ENCODE data around the gene RPS29. TPM values are rescaled to one million over a fixed set of nuclear protein-coding genes. Genes with fewer than 3 reads are reported as not detected.

Gene RPS29
- total and polyA plus RNA-seq, 2 of the 13 experiments (the other 11 are each of a cell fraction or from before 2014, with no cell fraction given), result 4,303 to 8,215 TPM

- peak; percentile 89 for TF ChIP-seq NFAT5 (CRISPR knock-in tag; IDR thresholded peaks at IDR 0.05)
- no peak for TF ChIP-seq ZSCAN12 (CRISPR knock-in tag; IDR thresholded peaks at IDR 0.05)
- peak; percentile 89; the same call in 1 of the 2 replicates for TF ChIP-seq ZNF350 (CRISPR knock-in tag; IDR thresholded peaks at IDR 0.05; ENCODE audit: borderline replicate concordance, low read depth)
- TF ChIP-seq ZNF335 (CRISPR knock-in tag; IDR thresholded peaks at IDR 0.05), result peak; percentile 100
- peak; percentile 82 for TF ChIP-seq PHF8 (CRISPR knock-in tag; IDR thresholded peaks at IDR 0.05)
- TF ChIP-seq KLF11 (CRISPR knock-in tag; IDR thresholded peaks at IDR 0.05), result peak; percentile 85
- TF ChIP-seq FOXO4 (CRISPR knock-in tag; conservative IDR thresholded peaks at IDR 0.05), result no peak
- no peak for TF ChIP-seq HOXA9 (CRISPR knock-in tag; IDR thresholded peaks at IDR 0.05; ENCODE audit: borderline replicate concordance)
- peak; percentile 51; the same call in 1 of the 2 replicates for TF ChIP-seq ZNF768 (CRISPR knock-in tag; IDR thresholded peaks at IDR 0.05)
- no peak for TF ChIP-seq ZEB1 (IDR thresholded peaks at IDR 0.05; ENCODE audit: insufficient replicate concordance, low read depth)
- no peak for TF ChIP-seq ATAD3A (CRISPR knock-in tag; IDR thresholded peaks at IDR 0.05)
- TF ChIP-seq KMT2A (CRISPR knock-in tag; IDR thresholded peaks at IDR 0.05), result peak; percentile 99
- peak; percentile 43; the same call in 1 of the 2 replicates for TF ChIP-seq ZNF142 (CRISPR knock-in tag; IDR thresholded peaks at IDR 0.05)
- TF ChIP-seq POLR2A (IDR thresholded peaks at IDR 0.05; ENCODE audit: insufficient read depth in 1 of 2, low read depth in 2 of 2, low read length in 2 of 2), result peak; percentile 67 to 93
- TF ChIP-seq, protein P1, sequence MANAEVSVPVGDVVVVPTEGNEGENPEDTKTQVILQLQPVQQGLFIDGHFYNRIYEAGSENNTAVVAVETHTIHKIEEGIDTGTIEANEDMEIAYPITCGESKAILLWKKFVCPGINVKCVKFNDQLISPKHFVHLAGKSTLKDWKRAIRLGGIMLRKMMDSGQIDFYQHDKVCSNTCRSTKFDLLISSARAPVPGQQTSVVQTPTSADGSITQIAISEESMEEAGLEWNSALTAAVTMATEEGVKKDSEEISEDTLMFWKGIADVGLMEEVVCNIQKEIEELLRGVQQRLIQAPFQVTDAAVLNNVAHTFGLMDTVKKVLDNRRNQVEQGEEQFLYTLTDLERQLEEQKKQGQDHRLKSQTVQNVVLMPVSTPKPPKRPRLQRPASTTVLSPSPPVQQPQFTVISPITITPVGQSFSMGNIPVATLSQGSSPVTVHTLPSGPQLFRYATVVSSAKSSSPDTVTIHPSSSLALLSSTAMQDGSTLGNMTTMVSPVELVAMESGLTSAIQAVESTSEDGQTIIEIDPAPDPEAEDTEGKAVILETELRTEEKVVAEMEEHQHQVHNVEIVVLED (CRISPR knock-in tag; IDR thresholded peaks at IDR 0.05; ENCODE audit: borderline replicate concordance), result peak; percentile 91
Measured at GRCh38 chr14:49598485-49599300, 12.5 kb upstream of the RPS29 start, which contains the start of gene LRR1 (continued).
